Uterus (tissue), 2 donors: Measurements from ENCODE around the gene NDUFB2.

Source experiments
- CTCF ChIP-seq, 4 experiments: fragments of 200-600 bp in 2 of 4; fragments of 450-650 bp in 2 of 4; sonication (generic) in 2 of 4; IDR thresholded peaks; one replicate each; pipeline ENCODE4 v1.5.1; 2016 to 2019; ENCODE audit warnings: antibody characterized with exemption in 4 of 4, mild to moderate bottlenecking in 2 of 4, moderate library complexity in 1 of 4
- POLR2A ChIP-seq, 2 donors: fragments of 450-650 bp; IDR thresholded peaks; one replicate each; pipeline ENCODE4 v1.6.1; 2016; ENCODE audit warnings: antibody characterized with exemption in 2 of 2, mild to moderate bottlenecking in 1 of 2, moderate library complexity in 1 of 2

- no peak for TF ChIP-seq CTCF (IDR thresholded peaks at IDR 0.05)
- no peak for TF ChIP-seq POLR2A (IDR thresholded peaks at IDR 0.05)
These were observed 27.9 kb upstream of the NDUFB2 start for GRCh38 chr7:140668641-140669040.
